HG02588 (cell line): ENCODE measurements around the gene MYH3.
A peak's percentile ranks its signal among the peaks of the same experiment; 100 is the strongest.
"Not testable (repeated sequence)": the region's sequence is repeated elsewhere in the genome, so short reads cannot be mapped to it uniquely, and the experiment has no call there.

Experiments
- ATAC-seq: cut with Tn5 transposase; IDR thresholded peaks from one replicate; pipeline ENCODE4 v1.9.1; 2021; ENCODE audit warnings: mild to moderate bottlenecking, moderate library complexity; ENCODE audit not compliant: unreplicated experiment

MYH3 gene

DNA sequence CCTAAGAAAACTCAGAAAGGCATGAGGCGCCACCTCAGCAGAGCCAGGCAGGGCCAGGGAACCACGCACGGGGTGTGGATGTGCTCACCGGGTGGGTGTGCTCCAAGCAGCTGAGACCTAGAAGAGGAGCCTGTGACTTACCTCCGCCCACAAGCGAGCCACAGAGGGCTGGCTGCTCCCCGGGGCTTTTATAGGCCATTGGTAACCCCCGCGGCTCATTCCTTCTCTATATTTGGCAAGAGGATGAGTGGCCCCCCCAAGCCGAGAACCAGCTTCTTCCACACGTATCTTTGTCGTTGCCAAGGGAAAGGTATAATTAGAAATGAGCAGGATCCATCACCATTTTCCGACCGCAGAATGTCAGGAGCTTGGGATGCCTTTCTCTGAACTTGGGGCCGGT is at the start of gene MYH3:
Gene MYH3, minus strand, starts transcription at position 162 of the 400 bp plus-strand sequence. CDS start 2,245 bp downstream, outside the sequence.
- no peak for ATAC-seq

DNA sequence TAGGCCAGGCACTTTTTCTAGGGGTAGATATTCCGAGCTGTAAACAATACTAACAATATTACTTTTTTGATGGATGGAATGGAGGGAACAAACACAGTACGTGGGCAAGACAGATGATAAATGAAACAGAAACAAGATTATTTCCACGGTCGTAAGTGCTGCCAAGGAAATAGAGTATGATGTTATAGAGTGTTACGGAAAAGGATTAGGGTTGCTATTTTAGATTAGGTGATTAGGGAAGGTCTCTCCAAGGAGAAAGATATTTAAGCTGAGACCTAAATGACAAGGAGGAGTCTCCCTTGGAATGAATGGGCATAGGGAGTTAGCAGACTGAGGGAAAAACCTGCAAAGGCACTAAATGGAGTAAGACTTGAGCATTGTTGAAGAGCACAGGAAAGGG is 48.6 kb upstream of the MYH3 start:
- ATAC-seq, result no peak

DNA sequence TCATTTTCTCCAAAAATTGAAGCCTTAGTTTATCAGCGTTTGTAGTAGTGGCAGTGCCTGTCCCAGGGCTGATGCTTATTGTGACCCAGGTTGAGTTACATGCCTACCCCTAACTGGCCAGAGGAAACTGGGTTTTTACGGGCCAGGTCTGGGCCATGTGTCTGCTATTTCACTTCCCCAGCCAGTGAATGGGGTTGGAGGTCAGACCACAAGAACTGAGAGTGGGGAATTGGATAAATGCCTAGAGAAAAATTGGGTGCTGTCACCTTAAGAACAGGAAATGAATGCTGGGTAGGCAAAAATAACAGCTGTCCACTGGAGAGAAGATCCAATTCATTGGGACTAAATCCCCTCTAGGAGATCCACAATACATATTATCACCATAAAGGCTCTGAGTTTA is 45.5 kb upstream of the MYH3 start:
- no peak for ATAC-seq

DNA sequence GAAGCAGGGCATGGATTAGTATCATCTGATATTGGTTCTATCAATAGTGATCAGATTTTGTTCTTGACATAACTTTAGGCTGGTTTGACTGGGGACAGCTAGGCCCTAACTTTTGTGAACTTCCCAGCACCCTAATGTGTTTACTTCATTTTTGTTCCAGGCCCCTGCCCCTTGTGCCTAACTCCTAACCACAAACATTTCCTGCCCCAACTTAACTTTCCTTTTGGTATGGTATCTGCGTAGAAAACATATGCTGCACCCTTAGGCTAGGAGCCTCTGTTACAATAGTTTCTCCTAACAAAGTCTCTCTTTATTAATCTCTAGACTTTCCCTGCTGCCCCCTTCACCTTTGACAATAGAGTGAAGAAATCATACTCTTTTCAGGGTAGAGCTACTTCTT is 42.7 kb upstream of the MYH3 start:
- no peak for ATAC-seq

DNA sequence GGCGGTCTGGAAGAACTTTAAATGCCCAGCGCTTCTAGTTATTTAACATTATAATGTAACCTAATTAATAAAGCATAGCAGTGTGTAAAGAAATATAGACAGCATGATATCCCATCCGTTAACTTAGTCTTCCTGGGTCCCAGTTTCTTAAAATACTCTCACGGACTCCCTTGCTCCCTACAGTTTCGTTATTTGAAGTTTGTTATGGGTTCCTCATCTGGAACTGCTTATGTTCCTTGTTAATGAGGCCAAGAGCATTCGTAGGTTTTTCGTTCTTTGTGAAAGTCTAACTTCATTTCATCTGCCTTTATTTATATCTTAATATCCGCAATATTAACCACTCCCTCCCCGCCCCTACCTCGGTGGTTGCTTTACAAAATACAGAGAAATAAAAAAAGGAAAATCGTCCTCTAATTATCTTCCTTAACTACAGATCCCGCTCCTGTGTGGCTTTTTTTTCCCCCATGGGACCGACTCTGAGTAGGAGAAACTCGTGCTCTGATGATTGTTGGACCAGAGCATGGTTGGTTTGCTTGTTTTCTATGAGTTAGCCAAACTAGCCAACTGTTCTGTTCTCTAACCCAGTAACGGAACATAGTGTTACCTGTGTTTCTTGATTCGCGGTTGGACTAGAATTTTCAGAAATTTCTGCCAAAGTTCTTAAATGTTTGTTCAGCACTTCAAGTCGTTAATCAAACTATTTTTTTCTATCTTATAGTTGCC is 41.1 kb upstream of the MYH3 start:
- no peak for ATAC-seq

DNA sequence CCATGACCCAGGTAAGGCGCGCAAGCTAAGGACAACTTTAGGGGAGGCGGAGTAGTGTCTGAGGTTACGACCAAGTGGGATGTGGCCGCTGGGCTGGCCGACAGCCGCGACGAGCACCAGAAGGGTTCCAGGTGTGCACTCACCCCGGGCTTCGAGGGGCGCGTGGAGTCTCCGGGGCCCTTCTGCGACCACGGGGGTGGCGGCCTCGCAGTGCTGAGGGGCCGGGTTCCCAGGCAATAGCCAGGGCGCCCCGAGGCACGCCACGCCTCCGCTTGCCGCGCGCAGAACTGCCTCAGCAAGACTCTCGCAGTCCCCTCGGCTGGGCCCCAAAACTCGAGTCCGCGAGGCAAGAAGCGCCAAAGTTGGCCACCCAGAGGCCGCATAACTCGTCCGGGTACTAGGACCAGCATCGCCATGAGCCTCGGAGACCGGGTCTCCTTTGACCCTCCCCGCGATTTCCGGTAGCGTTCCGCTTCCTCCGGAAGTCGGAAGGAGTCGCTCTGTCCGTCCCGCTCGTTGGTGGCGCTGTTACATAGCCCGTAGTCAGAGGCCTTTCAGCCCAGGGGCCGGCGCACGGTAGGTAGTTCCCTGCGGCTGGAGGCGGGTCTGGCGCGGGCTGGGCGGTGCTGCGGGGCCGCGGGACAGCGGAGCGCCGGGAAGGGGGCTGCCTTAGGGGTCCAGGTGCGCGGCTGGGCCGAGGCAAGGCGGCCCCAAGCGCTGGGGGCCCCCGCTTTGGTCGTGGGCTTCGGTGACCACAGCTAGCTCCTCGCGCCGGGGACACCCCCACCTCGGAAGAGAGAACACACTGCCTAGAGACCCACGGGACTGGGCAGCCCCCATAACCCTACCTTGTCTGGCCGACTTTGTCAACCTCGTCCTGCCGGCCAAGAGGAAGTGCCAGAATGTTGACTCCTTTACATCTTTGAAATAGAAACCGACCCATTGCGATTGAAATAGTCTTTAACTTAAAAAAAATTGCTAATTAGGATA is 40.3 kb upstream of the MYH3 start, which contains the start of the genes ADPRM and SCO1:
Gene ADPRM, plus strand, starts transcription at position 503 of the 990 bp plus-strand sequence. CDS start 7,333 bp downstream, outside the sequence.
Gene SCO1, minus strand, starts transcription at position 442 of the 990 bp plus-strand sequence. Its CDS starts 26 bp downstream, at position 416.
- peak; percentile 96 for ATAC-seq

DNA sequence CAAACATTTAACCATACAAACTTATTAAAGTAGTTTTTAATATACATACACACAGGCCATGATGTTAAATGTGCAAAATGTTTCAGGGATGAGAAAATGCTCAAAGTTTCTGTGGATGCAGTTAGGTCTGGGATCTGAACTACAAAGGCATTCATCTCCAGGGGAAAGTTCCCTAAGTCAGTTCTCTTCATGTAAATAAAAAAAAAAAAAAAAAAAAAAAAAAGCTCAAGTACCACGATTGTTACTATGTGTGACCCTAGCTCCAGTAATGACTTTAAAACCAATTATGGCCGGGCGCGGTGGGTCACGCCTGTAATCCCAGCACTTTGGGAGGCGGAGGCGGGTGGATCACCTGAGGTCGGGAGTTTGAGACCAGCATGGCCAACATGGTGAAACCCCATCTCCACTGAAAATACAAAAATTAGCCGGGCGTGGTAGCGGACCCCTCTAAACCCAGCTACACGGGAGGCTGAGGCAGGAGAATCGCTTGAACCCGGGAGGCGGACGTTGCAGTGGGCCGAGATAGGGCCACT is 38.8 kb upstream of the MYH3 start:
- ATAC-seq, result not testable (repeated sequence)

DNA sequence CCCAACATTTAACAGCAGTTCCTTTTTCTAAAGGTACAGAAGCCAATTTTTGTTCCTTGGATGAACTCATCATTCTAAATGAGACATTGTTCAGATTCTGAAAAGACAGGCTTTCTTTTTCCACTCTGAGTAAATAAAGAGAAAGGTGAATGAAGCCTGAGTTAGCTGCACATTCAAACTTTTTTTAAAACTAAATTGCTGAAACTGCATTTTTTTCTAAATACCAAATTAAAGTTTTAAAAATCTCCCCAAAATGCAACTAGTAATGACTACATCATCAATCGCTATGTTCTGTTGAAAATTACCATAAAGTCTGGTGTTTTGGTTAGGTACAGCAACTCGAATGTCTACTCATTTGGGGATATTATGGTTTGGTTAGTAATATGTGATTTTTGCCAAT is 30.4 kb upstream of the MYH3 start:
- no peak for ATAC-seq

DNA sequence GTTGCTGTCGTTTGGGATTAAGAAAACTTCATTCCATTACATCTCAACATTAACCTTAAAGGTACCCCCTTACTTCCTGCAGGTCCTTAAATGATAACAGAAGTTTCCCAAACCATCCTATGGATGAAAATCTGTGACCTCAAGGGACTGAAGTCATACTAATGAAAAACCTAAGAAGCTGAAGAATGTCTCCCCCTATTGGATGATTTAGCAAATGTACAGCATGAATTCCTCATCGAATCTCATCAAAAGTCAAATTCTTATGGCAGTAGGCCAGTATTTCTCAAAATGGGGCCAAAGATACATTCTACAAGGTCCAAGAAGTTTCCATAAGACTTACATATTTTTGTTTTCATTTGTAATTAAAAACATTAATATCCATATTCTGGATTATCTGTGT is 26.7 kb upstream of the MYH3 start:
- ATAC-seq, result no peak

DNA sequence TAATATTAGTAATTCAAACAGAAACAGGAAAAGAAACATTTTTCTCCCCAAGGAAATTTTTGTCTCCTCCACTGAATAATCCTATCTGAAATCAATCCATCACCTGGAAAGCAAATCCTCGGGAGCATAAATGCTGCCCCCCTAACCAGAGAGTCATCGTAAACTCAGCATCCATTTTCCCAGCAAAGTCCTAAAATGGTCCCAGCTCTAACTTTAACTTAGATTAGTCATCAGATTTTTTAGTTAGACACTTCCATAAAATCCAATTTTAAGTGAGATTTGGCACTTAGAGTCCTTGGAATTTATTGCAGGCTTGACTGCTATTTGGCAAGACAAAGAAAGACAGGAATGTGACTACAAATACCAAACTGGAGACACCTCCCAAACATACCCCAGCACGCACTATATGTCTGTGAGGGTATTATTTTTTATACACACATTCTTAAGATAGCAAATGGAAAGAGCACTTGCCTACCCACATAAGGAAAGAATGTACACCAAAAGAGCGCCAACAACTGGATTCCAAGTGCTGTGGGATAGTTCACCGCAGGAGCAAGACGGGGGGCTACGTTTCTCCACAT is 24.8 kb upstream of the MYH3 start:
- no peak for ATAC-seq

DNA sequence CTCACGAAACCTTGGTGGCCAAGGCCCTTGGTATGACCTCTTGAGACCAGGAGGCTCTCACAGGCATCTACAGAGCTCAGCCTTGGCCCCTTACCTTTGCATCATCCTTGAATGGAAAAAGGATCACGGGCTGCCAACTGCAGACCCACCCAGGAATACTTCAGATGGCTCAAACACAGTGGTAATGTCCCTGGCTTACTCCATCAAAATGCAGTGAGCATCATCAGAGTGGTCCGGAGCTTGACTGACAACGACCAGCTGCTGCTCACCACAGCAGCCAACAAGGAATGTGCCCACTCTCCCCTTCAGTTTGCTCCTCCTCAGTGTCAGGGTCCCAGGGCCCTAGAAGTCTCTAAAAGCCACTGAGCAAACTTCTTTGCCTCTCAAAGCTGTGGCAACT is 17.6 kb upstream of the MYH3 start:
- no peak for ATAC-seq

DNA sequence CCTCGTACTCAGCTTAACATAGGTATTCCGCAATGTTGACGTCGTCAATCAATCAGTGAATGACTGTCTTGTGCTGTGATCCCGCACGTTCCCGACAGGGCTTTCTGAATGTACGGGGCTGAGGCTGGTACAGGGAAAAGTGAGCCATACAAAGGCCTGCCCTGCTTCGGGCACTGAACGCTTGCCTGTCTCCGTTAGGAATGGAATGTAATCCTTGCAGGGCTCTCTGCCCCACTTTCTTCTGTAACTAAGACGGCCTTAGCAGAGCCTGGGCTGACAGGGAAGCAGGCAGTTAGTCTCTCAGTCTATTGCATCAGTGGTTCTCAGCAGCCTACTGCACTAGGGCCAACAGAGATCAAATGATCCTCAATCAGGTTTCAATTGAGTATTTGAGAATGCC is 16.2 kb upstream of the MYH3 start:
- ATAC-seq, result no peak

DNA sequence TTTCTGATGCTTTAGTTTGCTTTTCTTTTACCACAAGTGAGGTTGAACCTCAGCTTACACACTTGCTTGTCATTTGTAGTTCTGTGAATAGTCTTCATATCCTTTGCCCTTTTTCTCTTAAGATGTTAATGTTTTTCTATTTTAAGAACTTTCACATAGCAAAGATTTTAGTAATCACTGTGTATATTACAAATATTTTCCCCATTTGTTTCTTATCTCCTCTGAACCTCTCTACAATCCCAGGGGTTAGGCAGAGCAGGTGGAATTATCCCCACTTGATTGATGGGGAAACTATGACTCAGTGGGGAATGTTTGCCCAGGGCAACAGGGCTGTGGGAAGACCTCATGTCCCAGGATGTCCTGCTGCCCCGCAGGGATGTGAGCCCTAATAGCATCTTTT is 11.7 kb upstream of the MYH3 start:
- no peak for ATAC-seq

DNA sequence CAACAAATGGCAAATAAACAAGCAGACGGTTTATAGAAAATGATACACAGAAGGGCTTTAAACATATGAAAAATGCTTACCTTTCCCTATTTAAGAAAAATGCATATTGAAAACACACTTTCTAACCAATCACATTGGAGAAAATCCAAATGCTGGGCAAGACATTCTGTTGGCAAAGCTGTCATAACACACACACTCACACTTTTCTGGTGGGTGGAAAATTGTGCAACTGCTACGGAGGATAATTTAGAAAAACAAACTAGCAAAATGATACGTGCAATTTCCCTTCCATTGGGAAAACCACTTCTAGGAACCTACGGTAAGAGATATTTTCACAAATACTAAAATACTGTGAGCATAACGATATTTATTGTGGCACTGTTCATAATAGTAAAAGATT is 9.8 kb upstream of the MYH3 start:
- ATAC-seq, result no peak

DNA sequence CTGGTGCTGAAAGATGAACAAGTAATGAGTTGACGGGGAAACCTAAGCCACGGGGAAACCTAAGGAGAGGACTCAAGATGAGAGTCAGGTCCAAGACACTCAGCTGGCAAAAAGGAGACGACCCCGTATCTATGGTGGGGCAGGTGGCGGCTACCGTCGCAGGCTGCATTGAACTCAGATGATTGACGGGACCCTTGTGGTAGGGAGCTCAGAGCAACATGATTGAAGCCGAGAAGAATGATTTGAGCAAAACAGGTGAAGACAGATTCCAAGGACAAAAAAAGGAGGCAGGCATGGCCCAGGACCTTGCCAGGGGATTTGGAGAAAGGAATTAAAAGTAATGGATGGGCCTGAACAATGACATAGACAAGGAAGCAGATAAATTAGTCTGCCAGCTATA is 7.5 kb upstream of the MYH3 start:
- no peak for ATAC-seq

DNA sequence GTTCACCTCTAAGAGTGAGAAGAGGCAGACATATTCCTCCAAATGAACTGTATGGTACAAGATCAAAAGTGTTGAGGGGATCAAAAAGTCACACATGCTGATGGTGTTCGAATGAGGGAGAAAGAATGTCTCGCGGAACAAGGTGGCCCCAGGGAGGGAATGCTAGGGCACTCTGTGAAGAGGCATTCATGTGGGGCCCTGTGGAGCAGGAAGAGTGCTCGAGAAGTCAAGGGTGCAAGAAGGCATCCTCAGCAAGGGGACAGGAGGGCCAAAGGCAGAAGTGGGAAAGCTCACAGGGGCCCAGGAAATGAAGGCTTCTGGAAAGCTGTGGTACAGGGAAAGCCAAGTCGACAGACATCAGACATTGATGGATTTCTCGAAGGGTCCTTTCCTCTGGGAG is 6.1 kb upstream of the MYH3 start:
- no peak for ATAC-seq

DNA sequence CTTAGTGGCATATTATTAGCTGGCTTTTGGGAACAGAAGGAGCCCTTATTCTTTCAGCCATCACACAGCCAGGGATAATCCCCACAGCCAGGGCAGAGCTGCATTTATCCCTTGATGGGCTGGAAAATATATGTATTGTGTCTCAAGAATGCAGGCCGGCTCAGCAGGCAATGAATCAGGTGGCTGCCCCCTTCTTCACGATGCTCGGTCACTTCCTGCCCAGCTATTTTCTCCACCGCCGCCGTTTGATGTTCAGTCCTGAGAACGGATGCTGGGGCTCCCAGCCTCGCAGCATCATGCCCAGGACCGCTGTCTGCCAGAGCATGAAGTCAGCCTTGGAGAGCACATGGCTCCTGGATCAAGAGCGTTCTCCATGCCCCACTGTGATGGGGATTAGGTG is 4.3 kb upstream of the MYH3 start:
- no peak for ATAC-seq

DNA sequence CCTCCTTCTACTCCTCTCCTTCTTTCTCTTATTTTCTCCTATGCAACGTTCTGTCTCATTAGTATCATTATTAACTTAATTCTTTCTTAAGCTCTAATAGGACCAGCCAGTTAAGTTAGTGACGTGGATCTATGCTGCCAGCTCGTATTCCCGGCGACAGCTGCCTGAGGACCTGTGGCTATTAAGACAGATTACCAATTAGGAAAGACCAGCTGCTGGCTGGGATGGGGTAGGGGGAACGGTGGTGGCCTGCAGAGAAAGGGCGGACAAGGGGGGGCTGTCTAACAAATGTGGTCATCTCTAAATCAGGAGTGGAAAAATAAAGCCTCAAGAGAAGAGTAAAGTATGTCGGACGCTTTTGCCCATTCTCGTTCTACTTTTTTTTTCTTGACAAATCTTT is 770 bp upstream of the MYH3 start:
- ATAC-seq, result no peak

DNA sequence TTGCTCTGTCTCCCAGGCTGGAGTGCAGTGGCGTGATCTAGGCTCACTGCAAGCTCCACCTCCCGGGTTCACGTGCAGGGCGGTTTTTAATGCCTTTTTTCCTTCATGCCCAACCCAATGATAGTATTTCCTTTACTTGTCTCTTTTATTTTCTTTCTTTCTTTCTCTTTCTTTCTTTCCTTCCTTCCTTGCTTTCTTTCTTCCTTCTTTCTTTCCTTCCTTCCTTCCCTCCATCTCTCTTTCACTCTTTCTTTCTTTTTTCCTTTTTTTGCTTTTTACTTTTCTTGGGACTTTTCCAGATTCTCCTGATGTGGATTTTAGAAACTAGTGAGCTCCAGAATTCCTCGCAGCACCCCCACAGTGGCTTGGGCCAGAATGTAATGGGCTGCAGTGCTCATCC is 3.1 kb downstream of the MYH3 start:
- no peak for ATAC-seq

DNA sequence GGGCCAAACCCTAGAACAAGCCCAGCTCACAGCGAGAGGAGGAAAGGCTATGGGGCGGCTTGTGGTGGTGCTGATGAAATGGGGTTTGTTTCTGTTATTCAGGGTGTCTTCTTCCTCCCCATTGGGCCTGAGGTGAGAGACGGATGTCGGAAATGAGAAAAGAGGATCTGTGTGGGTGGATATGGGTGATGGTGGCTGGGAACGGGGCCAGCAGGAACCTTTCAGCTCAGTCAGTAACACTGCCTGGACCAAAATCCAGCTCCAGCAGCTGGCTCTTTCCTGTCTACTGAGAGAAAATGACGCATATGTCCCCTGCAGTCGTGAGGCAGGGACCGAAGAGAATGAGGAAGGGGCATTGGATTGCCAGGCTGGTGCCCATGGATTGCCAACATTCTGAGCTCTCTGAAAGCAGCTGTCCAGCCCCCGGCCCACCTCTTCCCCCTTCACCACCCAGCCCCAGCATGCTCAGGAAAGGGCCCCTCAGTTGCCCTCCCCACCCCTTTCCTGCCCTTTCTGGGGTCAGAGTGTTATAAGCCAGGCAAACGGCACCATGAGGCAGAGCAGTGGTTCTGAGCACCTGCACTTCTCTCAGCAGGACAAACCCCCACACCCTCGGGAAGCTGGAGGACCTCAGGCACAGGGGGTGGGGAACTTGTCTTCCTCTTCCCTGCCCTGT is 4.0 kb downstream of the MYH3 start:
- no peak for ATAC-seq

DNA sequence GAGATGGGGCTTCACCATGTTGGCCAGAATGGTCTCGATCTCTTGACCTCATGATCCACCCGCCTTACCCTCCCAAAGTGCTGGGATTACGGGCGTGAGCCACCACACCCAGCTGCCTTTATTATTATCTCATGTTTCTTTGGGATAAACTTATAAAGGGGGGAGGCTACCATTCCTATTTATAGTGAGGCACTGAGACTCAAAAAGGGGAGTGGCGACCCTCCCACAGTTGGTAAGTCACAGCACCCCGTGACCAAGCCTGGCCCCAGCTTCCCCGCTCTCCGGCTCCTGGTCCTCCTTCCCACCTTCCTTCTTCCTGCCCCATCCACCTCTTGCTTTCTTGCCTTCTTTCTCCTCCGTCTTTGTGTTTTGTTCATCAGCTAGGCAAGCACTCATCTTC is 5.2 kb downstream of the MYH3 start:
- no peak for ATAC-seq
